GM18505 (cell line): ENCODE data around the gene TPCN1.

Experiments
- ATAC-seq: cut with Tn5 transposase; IDR thresholded peaks from one replicate; pipeline ENCODE4 v1.9.1; 2021; ENCODE audit not compliant: unreplicated experiment
- POLR2A ChIP-seq: IDR thresholded peaks from 4 replicates; pipeline ENCODE4 v1.6.1; 2011; ENCODE audit warnings: borderline replicate concordance; ENCODE audit not compliant: insufficient read depth, insufficient read length; ENCODE audit errors: extremely low read depth

Gene TPCN1

DNA sequence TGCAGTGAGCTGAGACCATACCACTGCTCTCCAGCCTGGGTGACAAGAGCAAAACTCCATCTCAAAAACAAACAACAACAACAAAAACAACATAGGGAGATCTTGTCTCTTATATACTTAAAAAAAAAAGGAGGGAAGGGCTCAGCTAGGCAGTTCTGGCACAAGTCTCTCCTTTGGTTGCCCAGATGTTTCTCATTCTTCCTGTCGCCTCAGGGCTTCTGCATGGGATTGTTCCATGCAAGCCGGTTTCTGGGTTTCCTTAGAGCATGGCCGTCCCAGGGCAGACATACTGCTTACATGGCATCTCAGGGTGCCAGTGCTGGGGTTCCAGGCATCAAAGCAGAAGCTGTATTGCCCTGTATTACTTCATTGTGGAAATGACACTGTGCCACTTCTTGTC lies 118.8 kb downstream of the TPCN1 start:
- no peak for ATAC-seq
- TF ChIP-seq POLR2A = no peak

DNA sequence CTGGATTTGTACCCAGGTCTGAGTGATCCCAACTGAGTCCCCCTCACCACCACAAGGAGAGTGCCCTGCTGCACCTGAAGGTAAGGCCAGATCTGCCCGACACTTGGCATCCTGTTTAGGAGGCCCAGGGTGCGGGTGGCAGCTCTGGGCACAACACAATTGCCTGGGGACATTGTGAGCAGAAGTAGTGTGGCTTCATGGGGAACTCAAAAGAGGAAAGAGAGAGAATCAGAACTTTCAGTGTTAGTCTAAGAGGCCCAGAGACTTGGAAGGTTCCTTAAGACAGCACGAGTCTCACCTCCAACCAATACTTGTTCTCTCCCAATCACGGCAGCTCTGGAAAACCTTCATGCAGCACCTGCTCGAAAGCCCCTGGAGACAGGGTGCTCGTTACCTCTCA lies 120.3 kb downstream of the TPCN1 start:
- no peak for ATAC-seq
- TF ChIP-seq POLR2A = no peak

DNA sequence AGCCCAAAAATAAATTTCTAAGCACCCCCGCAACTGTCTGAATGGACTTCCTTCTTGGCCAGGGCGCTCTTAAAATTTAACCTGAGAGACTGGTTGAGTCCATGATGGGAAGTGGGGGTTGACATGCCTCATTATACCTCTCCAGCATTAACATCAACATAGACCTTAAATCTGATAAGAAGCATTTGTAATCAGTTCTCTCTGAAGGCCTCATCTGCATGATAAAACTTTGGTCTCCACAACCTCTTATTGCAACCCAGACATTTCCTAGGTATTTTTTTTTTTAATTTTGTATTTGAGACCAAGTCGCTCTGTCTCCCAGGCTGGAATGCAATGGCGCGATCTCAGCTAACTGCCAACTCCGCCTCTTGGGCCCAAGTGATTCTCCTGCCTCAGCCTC lies 124.1 kb downstream of the TPCN1 start:
- TF ChIP-seq POLR2A = no peak
- no peak for ATAC-seq

DNA sequence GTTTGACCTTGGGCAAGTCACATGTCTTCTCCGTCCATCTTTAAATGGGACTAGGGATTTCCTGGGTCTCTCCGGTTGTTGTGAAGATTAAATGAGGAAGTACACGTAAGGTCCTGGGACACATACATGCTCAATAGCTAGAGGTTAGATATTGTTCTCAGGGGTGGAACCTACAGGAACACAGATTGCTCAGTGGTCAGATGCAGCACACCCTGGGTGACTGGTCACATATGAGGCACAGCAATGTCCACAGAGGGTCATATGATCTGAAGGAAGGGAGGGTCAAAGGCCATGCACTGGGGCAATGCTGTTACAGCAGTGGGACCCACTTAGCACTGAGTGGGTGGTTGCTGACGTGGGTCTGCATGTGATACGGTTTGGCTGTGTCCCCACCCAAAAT lies 125.1 kb downstream of the TPCN1 start:
- TF ChIP-seq POLR2A = no peak
- no peak for ATAC-seq

DNA sequence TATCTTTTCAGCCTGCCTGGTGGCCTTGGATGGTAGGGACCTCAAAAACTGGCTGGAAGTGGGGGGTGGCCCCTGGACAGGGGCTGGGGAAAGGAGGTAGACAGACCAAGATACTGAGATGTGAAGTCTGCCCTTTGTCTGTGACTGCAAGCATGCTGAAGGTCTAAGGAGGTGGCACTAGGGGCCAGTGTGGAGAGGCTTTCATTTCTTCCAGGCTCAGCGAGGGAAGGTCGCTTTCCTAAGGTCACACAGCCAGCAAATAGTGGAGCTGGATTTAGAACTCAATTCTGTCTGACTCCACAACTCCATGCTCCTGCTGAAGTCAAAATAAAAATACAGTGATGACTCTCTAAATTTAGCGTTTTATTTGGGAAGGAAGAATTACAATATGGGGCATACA lies 125.8 kb downstream of the TPCN1 start:
- ATAC-seq = no peak
- TF ChIP-seq POLR2A = no peak

DNA sequence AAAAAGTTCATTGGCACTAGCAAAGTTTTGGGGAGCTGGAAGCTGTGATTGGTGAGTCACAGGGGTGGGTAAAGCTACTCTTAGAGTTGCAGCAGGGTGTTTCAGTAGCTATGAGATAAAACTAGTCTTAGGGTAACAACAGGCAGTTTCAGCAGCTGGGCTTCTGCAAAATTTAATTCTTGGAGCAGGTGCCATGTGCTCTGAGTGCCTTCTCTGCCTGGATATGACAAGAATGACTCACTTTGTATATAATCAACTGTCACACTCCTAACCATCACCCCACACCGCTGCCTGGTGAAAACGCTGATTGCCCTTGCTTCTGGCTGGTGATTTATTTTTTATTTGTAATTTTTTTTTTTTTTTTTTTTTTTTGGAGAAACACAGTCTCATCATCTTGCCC lies 126.6 kb downstream of the TPCN1 start:
- no peak for ATAC-seq
- TF ChIP-seq POLR2A = no peak
